SK-N-SH (cell line): ENCODE data around the gene SH3RF1.

Source experiments
- EP300 ChIP-seq, 2 experiments: IDR thresholded peaks; 2 replicates each; pipeline versions ENCODE4 v1.4.0 to v1.6.1; 2012; ENCODE audit warnings: borderline replicate concordance in 1 of 2, low read depth in 1 of 2, low read length in 1 of 2
- EZH2phosphoT487 ChIP-seq: fragments of 200-600 bp; sonication (generic); IDR thresholded peaks from 2 replicates; pipeline ENCODE4 v1.6.1; 2017; ENCODE audit warnings: low read depth, mixed run types, mild to moderate bottlenecking, antibody characterized with exemption, moderate library complexity, borderline replicate concordance
- GABPA ChIP-seq: IDR thresholded peaks from 2 replicates; pipeline ENCODE4 v1.4.0; 2012; ENCODE audit warnings: low read depth, mild to moderate bottlenecking
- RXRA ChIP-seq: IDR thresholded peaks from 2 replicates; pipeline ENCODE4 v1.4.0; 2012; ENCODE audit warnings: low read depth, mild to moderate bottlenecking, borderline replicate concordance
- SIN3A ChIP-seq: IDR thresholded peaks from 2 replicates; pipeline ENCODE4 v1.6.1; 2012; ENCODE audit warnings: low read depth, mild to moderate bottlenecking, low read length, moderate library complexity, borderline replicate concordance
- TAF1 ChIP-seq: IDR thresholded peaks from 2 replicates; pipeline ENCODE4 v1.6.1; 2012; ENCODE audit warnings: low read depth, mild to moderate bottlenecking, low read length, moderate library complexity, borderline replicate concordance
- TF ChIP-seq, protein P1 (sequence below): fragments of 200-600 bp; sonication (generic); IDR thresholded peaks from 2 replicates; pipeline ENCODE4 v1.6.1; 2017; ENCODE audit warnings: antibody characterized with exemption, mild to moderate bottlenecking, moderate library complexity
- TF ChIP-seq, protein P2 (sequence below): IDR thresholded peaks from 2 replicates; pipeline ENCODE4 v1.6.1; 2012; ENCODE audit warnings: mild to moderate bottlenecking, low read depth, low read length, moderate library complexity

DNA sequence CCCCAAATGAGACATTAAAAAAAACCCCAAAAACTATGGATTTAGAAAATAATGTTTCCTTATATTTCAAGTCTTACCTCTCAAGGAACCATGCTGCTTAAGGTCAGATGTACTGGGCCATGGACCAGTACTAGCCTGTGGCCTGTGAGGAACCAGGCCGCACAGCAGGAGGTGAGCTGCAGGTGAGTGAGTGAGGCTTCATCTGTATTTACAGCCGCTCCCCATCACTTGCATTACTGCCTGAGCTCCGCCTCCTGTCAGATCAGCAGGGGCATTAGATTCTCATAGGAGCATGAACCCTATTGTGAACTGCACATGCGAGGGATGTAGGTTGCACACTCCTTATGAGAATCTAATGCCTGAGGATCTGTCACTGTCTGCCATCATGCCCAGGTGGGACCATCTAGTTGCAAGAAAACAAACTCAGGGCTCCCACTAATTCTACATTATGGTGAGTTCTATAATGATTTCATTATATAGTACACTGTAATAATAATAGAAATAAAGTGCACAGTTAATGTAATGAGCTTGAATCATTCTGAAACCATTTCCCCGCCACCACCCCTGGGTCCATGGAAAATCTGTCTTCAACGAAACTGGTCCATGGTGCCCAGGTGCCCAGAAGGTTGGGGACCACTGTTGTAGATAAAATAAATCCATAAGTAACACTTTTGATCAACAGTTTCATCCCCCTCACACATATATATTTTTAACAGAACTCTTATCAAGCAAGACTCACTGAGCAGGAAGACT, 155.4 kb downstream of the SH3RF1 start:
- TF ChIP-seq, protein P1, sequence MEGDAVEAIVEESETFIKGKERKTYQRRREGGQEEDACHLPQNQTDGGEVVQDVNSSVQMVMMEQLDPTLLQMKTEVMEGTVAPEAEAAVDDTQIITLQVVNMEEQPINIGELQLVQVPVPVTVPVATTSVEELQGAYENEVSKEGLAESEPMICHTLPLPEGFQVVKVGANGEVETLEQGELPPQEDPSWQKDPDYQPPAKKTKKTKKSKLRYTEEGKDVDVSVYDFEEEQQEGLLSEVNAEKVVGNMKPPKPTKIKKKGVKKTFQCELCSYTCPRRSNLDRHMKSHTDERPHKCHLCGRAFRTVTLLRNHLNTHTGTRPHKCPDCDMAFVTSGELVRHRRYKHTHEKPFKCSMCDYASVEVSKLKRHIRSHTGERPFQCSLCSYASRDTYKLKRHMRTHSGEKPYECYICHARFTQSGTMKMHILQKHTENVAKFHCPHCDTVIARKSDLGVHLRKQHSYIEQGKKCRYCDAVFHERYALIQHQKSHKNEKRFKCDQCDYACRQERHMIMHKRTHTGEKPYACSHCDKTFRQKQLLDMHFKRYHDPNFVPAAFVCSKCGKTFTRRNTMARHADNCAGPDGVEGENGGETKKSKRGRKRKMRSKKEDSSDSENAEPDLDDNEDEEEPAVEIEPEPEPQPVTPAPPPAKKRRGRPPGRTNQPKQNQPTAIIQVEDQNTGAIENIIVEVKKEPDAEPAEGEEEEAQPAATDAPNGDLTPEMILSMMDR = no peak
- no peak for TF ChIP-seq GABPA
- TF ChIP-seq EP300 (IDR thresholded peaks at IDR 0.05; ENCODE audit: borderline replicate concordance in 1 of 2, low read depth in 1 of 2, low read length in 1 of 2) = no peak
- TF ChIP-seq SIN3A = no peak
- TF ChIP-seq EZH2phosphoT487 = no peak
- no peak for TF ChIP-seq RXRA
- TF ChIP-seq, protein P2, sequence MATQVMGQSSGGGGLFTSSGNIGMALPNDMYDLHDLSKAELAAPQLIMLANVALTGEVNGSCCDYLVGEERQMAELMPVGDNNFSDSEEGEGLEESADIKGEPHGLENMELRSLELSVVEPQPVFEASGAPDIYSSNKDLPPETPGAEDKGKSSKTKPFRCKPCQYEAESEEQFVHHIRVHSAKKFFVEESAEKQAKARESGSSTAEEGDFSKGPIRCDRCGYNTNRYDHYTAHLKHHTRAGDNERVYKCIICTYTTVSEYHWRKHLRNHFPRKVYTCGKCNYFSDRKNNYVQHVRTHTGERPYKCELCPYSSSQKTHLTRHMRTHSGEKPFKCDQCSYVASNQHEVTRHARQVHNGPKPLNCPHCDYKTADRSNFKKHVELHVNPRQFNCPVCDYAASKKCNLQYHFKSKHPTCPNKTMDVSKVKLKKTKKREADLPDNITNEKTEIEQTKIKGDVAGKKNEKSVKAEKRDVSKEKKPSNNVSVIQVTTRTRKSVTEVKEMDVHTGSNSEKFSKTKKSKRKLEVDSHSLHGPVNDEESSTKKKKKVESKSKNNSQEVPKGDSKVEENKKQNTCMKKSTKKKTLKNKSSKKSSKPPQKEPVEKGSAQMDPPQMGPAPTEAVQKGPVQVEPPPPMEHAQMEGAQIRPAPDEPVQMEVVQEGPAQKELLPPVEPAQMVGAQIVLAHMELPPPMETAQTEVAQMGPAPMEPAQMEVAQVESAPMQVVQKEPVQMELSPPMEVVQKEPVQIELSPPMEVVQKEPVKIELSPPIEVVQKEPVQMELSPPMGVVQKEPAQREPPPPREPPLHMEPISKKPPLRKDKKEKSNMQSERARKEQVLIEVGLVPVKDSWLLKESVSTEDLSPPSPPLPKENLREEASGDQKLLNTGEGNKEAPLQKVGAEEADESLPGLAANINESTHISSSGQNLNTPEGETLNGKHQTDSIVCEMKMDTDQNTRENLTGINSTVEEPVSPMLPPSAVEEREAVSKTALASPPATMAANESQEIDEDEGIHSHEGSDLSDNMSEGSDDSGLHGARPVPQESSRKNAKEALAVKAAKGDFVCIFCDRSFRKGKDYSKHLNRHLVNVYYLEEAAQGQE = no peak
- TF ChIP-seq TAF1 = no peak
